GM23248 (cell line): ENCODE results near the gene AP1AR.

Experiments
- EZH2 ChIP-seq: fragments of 200-600 bp; sonication (generic); IDR thresholded peaks from 2 replicates; pipeline ENCODE4 v1.6.1; 2018; ENCODE audit warnings: antibody characterized with exemption, mild to moderate bottlenecking; ENCODE audit not compliant: insufficient read depth, poor library complexity, severe bottlenecking
- EZH2phosphoT487 ChIP-seq: fragments of 200-600 bp; sonication (generic); IDR thresholded peaks from 2 replicates; pipeline ENCODE4 v1.6.1; 2018; ENCODE audit warnings: antibody characterized with exemption, moderate library complexity, mild to moderate bottlenecking, low read depth; ENCODE audit not compliant: insufficient read depth

- TF ChIP-seq EZH2 (no peak), EZH2phosphoT487 (no peak)
Measured at GRCh38 chr4:112288455-112288854, 56.9 kb downstream of the AP1AR start.
